Skeletal muscle satellite cell (primary cell): ENCODE measurements around the gene ZNF124. TPM values are rescaled to one million over a fixed set of nuclear protein-coding genes. Genes with fewer than 3 reads are reported as not detected.
A peak's percentile ranks its signal among the peaks of the same experiment; 100 is the strongest.

ENCODE experiments used
- H3K27me3 ChIP-seq: 2 replicates; pipeline ENCODE4 v1.7.0; 2013; ENCODE audit warnings: low read length; ENCODE audit not compliant: control insufficient read depth, insufficient read depth
- H3K36me3 ChIP-seq: 2 replicates; pipeline ENCODE4 v1.7.0; 2013; ENCODE audit warnings: mild to moderate bottlenecking, control low read depth, low read length; ENCODE audit not compliant: insufficient read depth
- H3K4me1 ChIP-seq: 2 replicates; pipeline ENCODE4 v1.7.0; 2013; ENCODE audit warnings: low read length; ENCODE audit not compliant: control insufficient read depth, insufficient read depth
- H3K4me2 ChIP-seq: 2 replicates; pipeline ENCODE4 v1.7.0; 2013; ENCODE audit warnings: mild to moderate bottlenecking, low read length
- H3K4me3 ChIP-seq: 2 replicates; pipeline ENCODE4 v1.7.0; 2013; ENCODE audit warnings: low read length
- H3K9ac ChIP-seq: 2 replicates; pipeline ENCODE4 v1.7.0; 2013; ENCODE audit warnings: mild to moderate bottlenecking, low read depth, low read length, moderate library complexity
- H3K9me3 ChIP-seq: replicated peaks from 2 replicates; pipeline ENCODE4 v1.7.0; 2013; ENCODE audit warnings: mild to moderate bottlenecking, control low read depth, low read length
- small RNA-seq: library from RNA; depleted of rRNA; stranded (forward); fragments of <200 nt; gene quantifications from one replicate; pipeline ENCODE3, GENCODE V24; 2012

Gene ZNF124

DNA sequence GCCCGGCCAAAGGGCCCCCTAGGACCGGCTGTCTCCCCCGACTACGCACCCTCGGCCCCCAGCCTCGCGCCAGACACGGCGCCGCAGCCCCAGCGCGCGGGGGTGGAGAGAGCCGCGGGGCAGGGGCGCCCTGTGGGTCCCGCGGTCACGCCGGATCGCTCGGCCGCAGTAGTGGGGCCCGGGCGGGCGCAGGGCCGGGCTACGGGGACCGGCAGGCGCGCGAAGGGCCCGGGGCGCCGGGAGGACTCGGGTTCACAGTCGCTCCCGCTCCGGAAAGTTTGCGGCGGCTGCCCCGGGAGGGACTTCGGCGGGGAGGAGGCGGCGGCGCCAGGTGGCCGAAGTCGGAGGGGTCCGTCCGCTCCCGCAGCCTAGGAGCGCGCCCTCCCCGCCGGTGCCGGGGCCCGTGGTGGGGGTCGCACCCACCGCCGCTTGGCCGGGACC lies 60.5 kb downstream of the ZNF124 start:
- peak overlapping the region; percentile 83 for H3K4me3 ChIP-seq
- H3K4me1 ChIP-seq = peaks cover 8% of the 10 kb centered on the region
- H3K9me3 ChIP-seq = no peaks in the 10 kb centered on the region
- H3K27me3 ChIP-seq = peaks cover 7% of the 10 kb centered on the region
- peak overlapping the region; percentile 83 for H3K9ac ChIP-seq
- peak overlapping the region; percentile 93 for H3K4me2 ChIP-seq
- no peaks in the 10 kb centered on the region for H3K36me3 ChIP-seq

DNA sequence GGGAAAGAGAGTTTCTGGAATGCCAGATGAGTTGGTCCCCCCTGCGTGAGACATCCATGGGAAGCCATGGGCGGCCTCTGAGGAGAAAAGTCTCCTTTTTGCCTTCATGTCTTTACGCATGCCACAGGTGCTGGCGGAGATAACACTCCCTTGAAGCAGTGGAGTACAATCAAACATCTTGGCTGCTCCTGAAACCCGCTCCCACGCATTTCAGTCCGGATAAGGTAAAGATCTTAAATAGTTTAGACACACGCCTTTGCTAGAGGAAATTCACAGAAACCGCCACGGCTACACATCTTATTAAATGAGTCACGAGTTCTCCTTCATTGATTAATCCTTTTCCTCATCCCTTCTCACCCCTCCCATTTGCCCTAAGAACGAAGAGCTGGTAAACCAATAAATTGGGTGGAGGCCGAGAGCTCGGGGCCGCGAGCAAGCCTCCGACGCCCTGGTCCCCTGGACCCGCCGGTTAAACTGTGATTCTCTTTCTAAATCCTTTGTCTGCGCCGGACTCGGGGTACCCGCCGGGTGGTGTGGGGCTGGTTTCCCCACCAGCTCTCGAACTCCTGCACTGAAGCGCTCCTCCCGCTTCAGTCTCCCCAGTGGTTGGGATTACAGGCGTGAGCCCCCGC lies 61.1 kb downstream of the ZNF124 start:
- Histone ChIP-seq H3K27me3 (peaks cover 7% of the 10 kb centered on the region), H3K4me1 (peaks cover 8% of the 10 kb centered on the region), H3K9me3 (no peaks in the 10 kb centered on the region), H3K36me3 (no peaks in the 10 kb centered on the region), H3K9ac (peak overlapping the region; percentile 83), H3K4me3 (peak overlapping the region; percentile 83), H3K4me2 (peak overlapping the region; percentile 93)

- Histone ChIP-seq H3K9ac (no peak overlapping the region), H3K4me3 (no peak overlapping the region), H3K4me2 (no peak overlapping the region), H3K9me3 (no peaks in the 10 kb centered on the region), H3K36me3 (peaks cover 3% of the 10 kb centered on the region), H3K4me1 (peaks cover 11% of the 10 kb centered on the region), H3K27me3 (peaks cover 7% of the 10 kb centered on the region)
Observed at GRCh38 chr1:247107694-247108093, 64.1 kb downstream of the ZNF124 start.

DNA sequence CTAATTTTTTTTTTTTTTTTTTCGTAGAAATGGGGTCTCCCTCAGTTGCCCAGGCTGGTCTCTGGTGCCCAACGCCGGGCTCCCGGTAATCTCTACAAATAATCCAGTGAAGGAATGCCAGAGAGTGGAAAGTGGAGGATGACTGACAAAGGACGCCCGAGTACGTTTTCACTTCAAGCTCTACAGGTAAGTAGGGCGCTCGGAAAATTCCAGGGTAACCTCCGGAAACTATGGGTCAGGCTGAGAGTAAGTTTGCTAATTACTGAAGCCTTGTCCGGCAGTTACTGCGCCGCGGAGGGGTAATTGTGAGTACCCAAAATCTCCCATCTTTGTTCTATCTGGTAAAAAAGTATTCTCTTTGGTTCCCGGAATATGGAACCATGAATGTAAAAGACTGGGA lies 65.9 kb downstream of the ZNF124 start:
- Histone ChIP-seq H3K9ac (no peak overlapping the region), H3K9me3 (peaks cover 13% of the 10 kb centered on the region), H3K36me3 (peaks cover 18% of the 10 kb centered on the region), H3K27me3 (peaks cover 7% of the 10 kb centered on the region), H3K4me1 (peaks cover 6% of the 10 kb centered on the region), H3K4me2 (no peak overlapping the region), H3K4me3 (no peak overlapping the region)

Small RNAs within 50 kb of the gene (small RNA-seq; reads per million reads assigned to genes)
- gene AL390728.3 (not detected), gene RNA5SP82 (not detected)
